ENCODE data around the gene GATM. TPM values are rescaled to one million over a fixed set of nuclear protein-coding genes. Genes with fewer than 3 reads are reported as not detected.

Gene GATM
- total and polyA plus RNA-seq, 2 experiments from 2014 or later = 39.7 to 50.0 TPM

GRCh38 chr15:45401665-45402161 lies 23.4 kb upstream of the GATM start:
- Histone ChIP-seq H3K4me1 (ENCODE audit: low read depth) (no peaks in the 10 kb centered on the region), H3K27me3 (no peaks in the 10 kb centered on the region), H3K27ac (peak overlapping the region; percentile 87), H3K36me3 (peaks cover 11% of the 10 kb centered on the region), H3K9me3 (ENCODE audit: low read depth) (no peaks in the 10 kb centered on the region), H3K4me3 (peak overlapping the region; percentile 70)
- no peak for DNase-seq (ENCODE audit: low read depth in 1 of 2, low spot score in 1 of 2)
- TF ChIP-seq, protein P1, sequence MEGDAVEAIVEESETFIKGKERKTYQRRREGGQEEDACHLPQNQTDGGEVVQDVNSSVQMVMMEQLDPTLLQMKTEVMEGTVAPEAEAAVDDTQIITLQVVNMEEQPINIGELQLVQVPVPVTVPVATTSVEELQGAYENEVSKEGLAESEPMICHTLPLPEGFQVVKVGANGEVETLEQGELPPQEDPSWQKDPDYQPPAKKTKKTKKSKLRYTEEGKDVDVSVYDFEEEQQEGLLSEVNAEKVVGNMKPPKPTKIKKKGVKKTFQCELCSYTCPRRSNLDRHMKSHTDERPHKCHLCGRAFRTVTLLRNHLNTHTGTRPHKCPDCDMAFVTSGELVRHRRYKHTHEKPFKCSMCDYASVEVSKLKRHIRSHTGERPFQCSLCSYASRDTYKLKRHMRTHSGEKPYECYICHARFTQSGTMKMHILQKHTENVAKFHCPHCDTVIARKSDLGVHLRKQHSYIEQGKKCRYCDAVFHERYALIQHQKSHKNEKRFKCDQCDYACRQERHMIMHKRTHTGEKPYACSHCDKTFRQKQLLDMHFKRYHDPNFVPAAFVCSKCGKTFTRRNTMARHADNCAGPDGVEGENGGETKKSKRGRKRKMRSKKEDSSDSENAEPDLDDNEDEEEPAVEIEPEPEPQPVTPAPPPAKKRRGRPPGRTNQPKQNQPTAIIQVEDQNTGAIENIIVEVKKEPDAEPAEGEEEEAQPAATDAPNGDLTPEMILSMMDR (IDR thresholded peaks at IDR 0.05; ENCODE audit: low read depth, low read length) = no peak

DNA sequence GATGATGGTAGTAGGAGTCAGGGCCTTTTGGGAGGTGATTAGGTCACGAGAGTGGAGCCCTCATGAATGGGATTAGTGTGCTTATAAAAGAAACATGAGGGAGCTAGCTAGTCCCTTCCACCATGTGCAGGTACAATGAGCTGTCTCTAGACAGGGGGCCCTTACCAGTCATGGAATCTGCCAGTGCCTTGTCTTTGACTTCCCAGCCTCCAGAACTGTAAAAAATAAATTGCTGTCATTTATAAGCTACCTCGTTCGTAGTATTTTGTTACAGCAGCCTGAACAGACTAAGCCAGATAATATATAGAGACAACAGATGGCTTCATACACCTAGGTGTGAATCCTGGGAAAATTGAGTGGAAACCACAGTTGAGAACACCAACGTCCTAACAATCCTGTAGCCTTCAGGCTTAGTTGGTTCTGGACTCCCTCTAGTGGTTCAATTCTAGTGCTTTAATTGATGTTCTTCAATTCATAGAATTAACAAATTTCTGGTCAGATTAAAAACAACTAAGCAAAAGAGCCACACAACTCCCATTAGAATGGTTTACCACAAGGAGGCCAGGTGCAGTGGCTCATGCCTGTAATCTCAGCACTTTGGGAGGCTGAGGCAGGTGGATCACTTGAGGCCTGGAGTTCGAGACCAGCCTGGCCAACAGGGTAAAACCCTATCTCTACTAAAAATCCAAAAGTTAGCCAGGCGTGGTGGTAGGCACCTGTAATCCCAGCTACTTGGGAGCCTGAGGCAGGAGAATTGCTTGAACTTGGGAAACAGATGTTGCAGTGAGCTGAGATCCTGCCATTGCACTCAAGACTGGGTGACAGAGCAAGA lies 21.3 kb upstream of the GATM start:
- peak; percentile 67 to 74 for DNase-seq (ENCODE audit: low read depth in 1 of 2, low spot score in 1 of 2)
- no peaks in the 10 kb centered on the region for H3K36me3 ChIP-seq
- TF ChIP-seq, protein P1 (IDR thresholded peaks at IDR 0.05; ENCODE audit: low read depth, low read length) = peak; percentile 64
- no peak overlapping the region for H3K4me3 ChIP-seq
- no peak overlapping the region for H3K27ac ChIP-seq
- H3K9me3 ChIP-seq (ENCODE audit: low read depth) = no peaks in the 10 kb centered on the region
- H3K4me1 ChIP-seq (ENCODE audit: low read depth) = no peaks in the 10 kb centered on the region
- H3K27me3 ChIP-seq = peaks cover 14% of the 10 kb centered on the region

DNA sequence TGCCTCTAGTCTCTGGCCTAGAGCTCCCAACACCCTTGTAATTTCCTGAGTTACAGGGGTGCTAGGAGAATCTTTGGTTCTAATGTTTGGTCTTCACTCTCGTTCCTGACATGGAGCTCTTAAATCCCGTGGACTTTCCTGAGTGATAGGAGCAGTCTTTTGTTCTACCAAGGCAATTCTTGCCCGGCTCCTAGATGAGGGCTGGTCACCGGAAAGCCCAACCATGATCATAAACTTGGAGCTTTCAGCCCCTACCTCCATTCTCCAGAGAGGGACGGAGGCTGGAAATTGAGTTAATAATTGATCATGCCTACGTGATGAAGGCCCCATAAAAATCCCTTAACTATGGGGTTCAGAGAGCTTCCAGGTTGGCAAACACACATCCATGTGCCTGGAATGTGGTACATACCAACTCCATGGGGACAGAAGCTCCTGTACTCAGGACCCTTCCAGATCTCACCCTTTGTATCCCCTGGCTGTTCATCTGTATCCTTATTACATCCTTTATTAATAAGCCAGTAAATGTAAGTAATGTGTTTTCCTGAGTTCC lies 18.8 kb upstream of the GATM start:
- Histone ChIP-seq H3K9me3 (ENCODE audit: low read depth) (no peaks in the 10 kb centered on the region), H3K27ac (no peak overlapping the region), H3K4me3 (no peak overlapping the region), H3K36me3 (no peaks in the 10 kb centered on the region), H3K27me3 (peaks cover 23% of the 10 kb centered on the region), H3K4me1 (ENCODE audit: low read depth) (no peaks in the 10 kb centered on the region)
- TF ChIP-seq, protein P1 (IDR thresholded peaks at IDR 0.05; ENCODE audit: low read depth, low read length) = no peak
- no peak for DNase-seq (ENCODE audit: low read depth in 1 of 2, low spot score in 1 of 2)

DNA sequence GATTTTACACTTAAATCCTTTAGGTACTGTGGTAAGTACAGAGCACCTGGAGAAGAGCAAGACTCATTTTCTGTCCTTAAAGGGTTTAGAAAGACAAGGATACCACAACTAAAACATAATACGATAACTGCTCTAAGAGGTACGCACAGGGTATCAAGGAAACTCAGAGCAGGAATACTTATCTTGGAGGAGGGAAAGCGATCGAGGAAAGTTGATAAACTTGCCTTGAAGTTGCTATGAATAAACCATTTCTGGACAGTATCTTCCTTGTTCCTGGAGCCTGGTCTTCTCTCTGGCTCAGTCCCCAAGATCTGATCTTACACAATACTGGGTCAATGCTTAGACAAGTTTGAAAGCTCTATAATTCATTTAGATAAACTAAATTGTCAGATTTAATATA lies 17.6 kb upstream of the GATM start:
- peaks cover 33% of the 10 kb centered on the region for H3K27me3 ChIP-seq
- no peaks in the 10 kb centered on the region for H3K9me3 ChIP-seq (ENCODE audit: low read depth)
- H3K27ac ChIP-seq = no peak overlapping the region
- no peaks in the 10 kb centered on the region for H3K36me3 ChIP-seq
- no peak for DNase-seq (ENCODE audit: low read depth in 1 of 2, low spot score in 1 of 2)
- TF ChIP-seq, protein P1 (IDR thresholded peaks at IDR 0.05; ENCODE audit: low read depth, low read length) = no peak
- H3K4me3 ChIP-seq = no peak overlapping the region
- no peaks in the 10 kb centered on the region for H3K4me1 ChIP-seq (ENCODE audit: low read depth)

- H3K27me3 ChIP-seq = peaks cover 41% of the 10 kb centered on the region
- no peaks in the 10 kb centered on the region for H3K4me1 ChIP-seq (ENCODE audit: low read depth)
These were observed 16.3 kb upstream of the GATM start for GRCh38 chr15:45394681-45395080.

More at GRCh38 chr15:45394681-45395080, 16.3 kb upstream of the GATM start:
- no peaks in the 10 kb centered on the region for H3K36me3 ChIP-seq
- TF ChIP-seq, protein P1 (IDR thresholded peaks at IDR 0.05; ENCODE audit: low read depth, low read length) = no peak
- no peak overlapping the region for H3K4me3 ChIP-seq
- no peak for DNase-seq (ENCODE audit: low read depth in 1 of 2, low spot score in 1 of 2)
- H3K27ac ChIP-seq = no peak overlapping the region
- H3K9me3 ChIP-seq (ENCODE audit: low read depth) = no peaks in the 10 kb centered on the region
